ENCODE results near the gene PHYH.

The PHYH gene

DNA sequence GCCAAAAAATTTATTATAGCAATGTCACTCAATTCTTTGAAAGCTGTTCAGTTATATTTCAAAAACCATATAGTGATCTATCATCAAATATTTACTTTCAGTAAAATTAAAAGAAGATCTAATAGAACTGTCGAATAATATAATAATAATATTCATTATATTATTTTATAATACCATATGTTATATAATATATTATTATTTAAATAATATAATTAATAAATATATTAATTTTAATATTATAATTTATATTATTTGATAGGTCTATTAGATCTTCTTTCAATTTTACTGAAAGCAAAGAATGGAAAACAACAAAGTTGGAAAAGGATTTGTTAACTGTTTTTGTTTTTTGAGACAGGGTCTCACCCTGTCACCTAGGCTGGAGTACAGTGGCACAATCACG lies 43.2 kb downstream of the PHYH start:
- H3K27me3 ChIP-seq (ENCODE audit: insufficient read depth, poor library complexity, severe bottlenecking), result no peaks in the 10 kb centered on the region
- TF ChIP-seq GABPA (IDR thresholded peaks at IDR 0.05; ENCODE audit: low read depth) (no peak), POLR2AphosphoS5 (IDR thresholded peaks at IDR 0.05; ENCODE audit: low read depth) (no peak), SPI1 (IDR thresholded peaks at IDR 0.05; ENCODE audit: borderline replicate concordance, low read depth) (no peak)
- TF ChIP-seq, protein P1, sequence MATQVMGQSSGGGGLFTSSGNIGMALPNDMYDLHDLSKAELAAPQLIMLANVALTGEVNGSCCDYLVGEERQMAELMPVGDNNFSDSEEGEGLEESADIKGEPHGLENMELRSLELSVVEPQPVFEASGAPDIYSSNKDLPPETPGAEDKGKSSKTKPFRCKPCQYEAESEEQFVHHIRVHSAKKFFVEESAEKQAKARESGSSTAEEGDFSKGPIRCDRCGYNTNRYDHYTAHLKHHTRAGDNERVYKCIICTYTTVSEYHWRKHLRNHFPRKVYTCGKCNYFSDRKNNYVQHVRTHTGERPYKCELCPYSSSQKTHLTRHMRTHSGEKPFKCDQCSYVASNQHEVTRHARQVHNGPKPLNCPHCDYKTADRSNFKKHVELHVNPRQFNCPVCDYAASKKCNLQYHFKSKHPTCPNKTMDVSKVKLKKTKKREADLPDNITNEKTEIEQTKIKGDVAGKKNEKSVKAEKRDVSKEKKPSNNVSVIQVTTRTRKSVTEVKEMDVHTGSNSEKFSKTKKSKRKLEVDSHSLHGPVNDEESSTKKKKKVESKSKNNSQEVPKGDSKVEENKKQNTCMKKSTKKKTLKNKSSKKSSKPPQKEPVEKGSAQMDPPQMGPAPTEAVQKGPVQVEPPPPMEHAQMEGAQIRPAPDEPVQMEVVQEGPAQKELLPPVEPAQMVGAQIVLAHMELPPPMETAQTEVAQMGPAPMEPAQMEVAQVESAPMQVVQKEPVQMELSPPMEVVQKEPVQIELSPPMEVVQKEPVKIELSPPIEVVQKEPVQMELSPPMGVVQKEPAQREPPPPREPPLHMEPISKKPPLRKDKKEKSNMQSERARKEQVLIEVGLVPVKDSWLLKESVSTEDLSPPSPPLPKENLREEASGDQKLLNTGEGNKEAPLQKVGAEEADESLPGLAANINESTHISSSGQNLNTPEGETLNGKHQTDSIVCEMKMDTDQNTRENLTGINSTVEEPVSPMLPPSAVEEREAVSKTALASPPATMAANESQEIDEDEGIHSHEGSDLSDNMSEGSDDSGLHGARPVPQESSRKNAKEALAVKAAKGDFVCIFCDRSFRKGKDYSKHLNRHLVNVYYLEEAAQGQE (IDR thresholded peaks at IDR 0.05; ENCODE audit: insufficient replicate concordance, low read depth), result no peak
- TF ChIP-seq, protein P2, sequence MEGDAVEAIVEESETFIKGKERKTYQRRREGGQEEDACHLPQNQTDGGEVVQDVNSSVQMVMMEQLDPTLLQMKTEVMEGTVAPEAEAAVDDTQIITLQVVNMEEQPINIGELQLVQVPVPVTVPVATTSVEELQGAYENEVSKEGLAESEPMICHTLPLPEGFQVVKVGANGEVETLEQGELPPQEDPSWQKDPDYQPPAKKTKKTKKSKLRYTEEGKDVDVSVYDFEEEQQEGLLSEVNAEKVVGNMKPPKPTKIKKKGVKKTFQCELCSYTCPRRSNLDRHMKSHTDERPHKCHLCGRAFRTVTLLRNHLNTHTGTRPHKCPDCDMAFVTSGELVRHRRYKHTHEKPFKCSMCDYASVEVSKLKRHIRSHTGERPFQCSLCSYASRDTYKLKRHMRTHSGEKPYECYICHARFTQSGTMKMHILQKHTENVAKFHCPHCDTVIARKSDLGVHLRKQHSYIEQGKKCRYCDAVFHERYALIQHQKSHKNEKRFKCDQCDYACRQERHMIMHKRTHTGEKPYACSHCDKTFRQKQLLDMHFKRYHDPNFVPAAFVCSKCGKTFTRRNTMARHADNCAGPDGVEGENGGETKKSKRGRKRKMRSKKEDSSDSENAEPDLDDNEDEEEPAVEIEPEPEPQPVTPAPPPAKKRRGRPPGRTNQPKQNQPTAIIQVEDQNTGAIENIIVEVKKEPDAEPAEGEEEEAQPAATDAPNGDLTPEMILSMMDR (IDR thresholded peaks at IDR 0.05; ENCODE audit: insufficient read depth, low read length), result no peak
- no peak overlapping the region for H3K4me3 ChIP-seq (replicated peaks; ENCODE audit: insufficient read depth, low read length)
- no peak for DNase-seq (ENCODE audit: low read depth in 1 of 2, low spot score in 1 of 2)
- H3K27ac ChIP-seq (replicated peaks), result no peak overlapping the region

DNA sequence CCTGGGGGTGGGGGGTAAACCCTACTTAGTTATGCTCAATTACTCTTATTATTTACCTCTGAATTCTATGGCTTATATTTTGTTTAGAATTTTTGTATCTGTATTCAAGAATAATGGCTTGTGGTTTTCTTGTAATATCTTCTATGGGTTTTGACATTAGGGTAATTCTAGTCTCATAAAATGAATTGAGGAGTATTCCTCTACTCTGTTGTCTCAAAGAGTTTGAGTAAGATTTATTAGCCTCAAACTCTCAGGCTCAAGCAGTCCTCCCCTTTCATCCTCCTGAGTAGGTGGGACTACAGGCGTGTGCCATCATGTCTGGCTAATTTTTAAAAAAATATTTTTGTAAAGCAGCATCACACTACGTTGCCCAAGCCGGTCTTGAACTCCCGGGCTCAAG lies 46.1 kb downstream of the PHYH start:
- Histone ChIP-seq H3K4me3 (replicated peaks; ENCODE audit: insufficient read depth, low read length) (no peak overlapping the region), H3K27ac (replicated peaks) (no peak overlapping the region), H3K27me3 (ENCODE audit: insufficient read depth, poor library complexity, severe bottlenecking) (no peaks in the 10 kb centered on the region)
- DNase-seq (ENCODE audit: low read depth in 1 of 2, low spot score in 1 of 2), result no peak
- TF ChIP-seq SPI1 (IDR thresholded peaks at IDR 0.05; ENCODE audit: borderline replicate concordance, low read depth) (no peak), POLR2AphosphoS5 (IDR thresholded peaks at IDR 0.05; ENCODE audit: low read depth) (no peak), GABPA (IDR thresholded peaks at IDR 0.05; ENCODE audit: low read depth) (no peak)
- TF ChIP-seq, protein P1 (IDR thresholded peaks at IDR 0.05; ENCODE audit: insufficient replicate concordance, low read depth), result no peak
- TF ChIP-seq, protein P2 (IDR thresholded peaks at IDR 0.05; ENCODE audit: insufficient read depth, low read length), result no peak

DNA sequence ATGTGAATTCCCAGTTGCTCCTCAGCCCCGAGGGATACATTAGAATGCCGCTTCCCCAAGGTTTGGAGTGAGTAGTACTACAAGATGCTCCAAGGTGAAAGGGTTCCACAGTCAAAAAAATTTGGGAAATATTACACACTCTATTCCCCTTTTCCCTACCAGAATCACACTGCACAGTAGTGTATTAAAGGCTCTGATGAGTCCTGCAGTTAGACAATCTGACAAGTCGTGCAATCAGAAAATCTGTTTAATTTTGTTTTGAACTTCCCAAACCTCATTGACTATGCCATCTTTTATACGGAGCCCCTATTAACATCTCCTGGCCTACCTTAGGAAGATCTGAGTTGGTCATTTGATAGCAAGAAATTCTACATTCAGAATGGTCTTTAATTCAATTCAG lies 52.1 kb downstream of the PHYH start:
- DNase-seq (ENCODE audit: low read depth in 1 of 2, low spot score in 1 of 2), result no peak
- TF ChIP-seq SPI1 (IDR thresholded peaks at IDR 0.05; ENCODE audit: borderline replicate concordance, low read depth) (no peak), GABPA (IDR thresholded peaks at IDR 0.05; ENCODE audit: low read depth) (no peak), POLR2AphosphoS5 (IDR thresholded peaks at IDR 0.05; ENCODE audit: low read depth) (no peak)
- TF ChIP-seq, protein P1 (IDR thresholded peaks at IDR 0.05; ENCODE audit: insufficient replicate concordance, low read depth), result no peak
- TF ChIP-seq, protein P2 (IDR thresholded peaks at IDR 0.05; ENCODE audit: insufficient read depth, low read length), result no peak
- Histone ChIP-seq H3K4me3 (replicated peaks; ENCODE audit: insufficient read depth, low read length) (no peak overlapping the region), H3K27me3 (ENCODE audit: insufficient read depth, poor library complexity, severe bottlenecking) (no peaks in the 10 kb centered on the region), H3K27ac (replicated peaks) (no peak overlapping the region)

Data from HL-60 (cell line).